ENCODE data around the gene RSAD1.

The RSAD1 gene

DNA sequence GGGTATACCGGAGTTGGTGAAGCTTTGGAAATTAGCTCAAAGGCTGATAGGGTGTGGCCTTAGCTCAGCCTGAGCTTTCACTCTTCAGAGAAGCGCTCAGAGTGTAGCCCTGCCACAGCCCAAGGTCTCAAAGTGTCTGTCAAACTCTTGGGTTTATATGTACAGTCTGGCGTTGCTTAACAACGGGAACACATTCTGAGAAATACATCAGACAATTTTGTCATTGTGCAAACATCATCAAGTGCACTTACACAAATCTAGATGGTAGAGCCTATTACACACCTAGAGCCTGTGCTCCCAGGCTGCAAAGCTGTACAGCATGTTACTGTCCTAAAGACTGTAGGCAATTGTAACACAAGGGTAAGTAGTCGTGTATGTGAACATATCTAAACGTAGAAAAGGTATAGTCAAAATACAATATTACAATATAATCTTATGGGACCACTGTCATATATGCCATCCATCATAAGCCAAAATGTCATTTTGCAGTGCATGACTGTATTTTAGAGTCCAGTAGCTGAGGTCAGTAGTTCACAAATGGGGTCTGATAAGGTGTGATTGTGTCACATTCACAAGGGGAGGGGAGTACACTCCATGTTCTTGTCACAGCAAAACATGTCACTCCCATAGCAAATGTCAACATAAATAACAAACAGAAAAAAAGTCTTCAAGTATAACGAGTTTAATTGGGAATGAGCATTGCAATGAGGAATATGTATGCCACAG, 30.6 kb upstream of the RSAD1 start:
- Mint-ChIP-seq H3K4me1 (ENCODE audit: low read depth) (peaks cover 3% of the 10 kb centered on the region), H3K36me3 (ENCODE audit: low read depth) (no peaks in the 10 kb centered on the region), H3K27ac (no peak overlapping the region), H3K27me3 (ENCODE audit: low read depth) (no peaks in the 10 kb centered on the region), H3K9me3 (no peaks in the 10 kb centered on the region), H3K4me3 (no peak overlapping the region)
- DNase-seq (ENCODE audit: low spot score): no peak

DNA sequence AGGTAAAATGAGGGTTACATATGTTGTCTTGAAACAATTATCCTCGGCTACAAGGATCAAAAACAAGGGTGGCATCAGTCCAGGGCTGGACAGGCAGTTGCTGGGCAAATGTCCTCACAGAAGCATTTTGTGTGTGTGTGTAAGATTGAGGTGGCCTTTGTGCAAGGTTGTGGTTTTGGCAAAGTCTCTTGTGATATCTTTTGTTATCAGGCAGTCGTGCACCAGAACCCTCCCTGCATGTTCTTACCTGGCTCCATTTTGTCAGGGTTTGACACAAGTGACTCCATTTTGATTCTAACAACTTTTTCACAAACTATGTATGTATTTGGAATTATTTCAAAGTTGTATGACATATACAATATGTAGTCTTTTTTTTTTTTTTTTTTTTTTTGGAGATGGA, 30.0 kb upstream of the RSAD1 start:
- Mint-ChIP-seq H3K36me3 (ENCODE audit: low read depth) (no peaks in the 10 kb centered on the region), H3K9me3 (no peaks in the 10 kb centered on the region), H3K4me1 (ENCODE audit: low read depth) (peaks cover 3% of the 10 kb centered on the region), H3K4me3 (no peak overlapping the region), H3K27me3 (ENCODE audit: low read depth) (no peaks in the 10 kb centered on the region), H3K27ac (no peak overlapping the region)
- no peak for DNase-seq (ENCODE audit: low spot score)

DNA sequence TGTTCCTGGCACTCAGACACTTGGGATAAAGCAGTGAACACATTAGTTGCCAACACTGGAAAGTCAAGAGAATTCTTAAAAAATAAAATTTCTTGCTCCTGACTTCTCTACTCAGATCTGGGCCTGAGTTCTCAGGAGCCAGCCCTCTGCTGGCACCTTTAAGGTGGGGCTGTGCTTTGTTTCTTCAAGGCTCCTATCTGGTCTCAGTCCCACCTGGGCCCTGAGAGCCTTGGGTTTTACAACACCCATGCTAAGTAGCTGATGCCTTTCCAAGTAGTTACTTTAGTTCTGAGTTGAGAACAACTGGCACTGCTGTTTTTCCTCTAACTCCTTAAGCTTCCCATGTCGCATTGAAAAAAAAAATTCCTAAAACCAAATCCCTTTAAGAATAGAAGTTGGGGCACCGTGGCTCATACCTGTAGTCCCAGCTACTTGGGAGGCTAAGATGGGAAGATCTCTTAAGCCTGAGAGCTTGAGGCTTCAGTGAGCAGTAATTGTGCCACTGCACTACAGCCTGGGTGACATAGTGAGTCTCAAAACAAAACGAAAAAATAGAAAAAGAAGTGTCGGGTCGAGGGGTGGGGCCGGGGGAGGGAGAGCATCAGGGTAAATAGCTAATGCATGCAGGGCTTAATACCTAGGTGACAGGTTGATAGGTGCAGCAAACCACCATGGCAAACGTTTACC, 26.6 kb upstream of the RSAD1 start:
- no peak for DNase-seq (ENCODE audit: low spot score)
- peaks cover 3% of the 10 kb centered on the region for H3K4me1 Mint-ChIP-seq (ENCODE audit: low read depth)
- no peak overlapping the region for H3K4me3 Mint-ChIP-seq
- no peaks in the 10 kb centered on the region for H3K36me3 Mint-ChIP-seq (ENCODE audit: low read depth)
- H3K27me3 Mint-ChIP-seq (ENCODE audit: low read depth): no peaks in the 10 kb centered on the region
- no peak overlapping the region for H3K27ac Mint-ChIP-seq
- no peaks in the 10 kb centered on the region for H3K9me3 Mint-ChIP-seq

DNA sequence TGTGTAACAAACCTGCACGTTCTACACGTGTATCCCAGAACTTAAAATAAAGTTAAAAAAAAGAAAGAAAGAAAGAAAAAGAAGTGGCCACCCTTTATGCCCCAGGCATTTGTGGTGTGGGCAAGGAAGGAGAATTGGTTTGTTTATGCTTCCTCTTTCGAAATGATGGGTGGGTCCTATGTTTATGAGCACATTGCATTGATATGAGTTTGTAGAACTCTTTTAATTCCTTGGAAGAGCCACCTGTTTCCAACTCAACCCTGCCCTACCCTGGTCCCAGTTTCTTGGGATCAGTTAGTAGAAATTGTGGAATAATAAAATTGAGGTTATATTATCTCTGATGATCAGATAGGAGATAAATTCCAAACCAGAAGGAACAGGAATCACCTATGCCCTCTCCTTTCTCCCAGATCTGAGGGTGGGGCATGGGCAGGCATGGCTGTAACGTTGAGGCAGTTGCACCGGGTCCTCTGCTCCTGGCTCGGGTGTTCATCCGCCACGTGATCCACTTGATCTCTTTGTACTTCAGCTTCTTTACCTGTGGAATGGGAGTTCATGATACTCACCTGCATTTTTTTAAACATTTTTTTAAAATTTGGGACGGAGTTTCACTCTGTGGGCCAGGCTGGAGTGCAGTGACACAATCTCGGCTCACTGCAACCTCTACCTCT, 25.9 kb upstream of the RSAD1 start:
- Mint-ChIP-seq H3K4me1 (ENCODE audit: low read depth) (peaks cover 3% of the 10 kb centered on the region), H3K36me3 (ENCODE audit: low read depth) (no peaks in the 10 kb centered on the region), H3K27ac (no peak overlapping the region), H3K4me3 (no peak overlapping the region), H3K9me3 (no peaks in the 10 kb centered on the region), H3K27me3 (ENCODE audit: low read depth) (no peaks in the 10 kb centered on the region)
- DNase-seq (ENCODE audit: low spot score): no peak

DNA sequence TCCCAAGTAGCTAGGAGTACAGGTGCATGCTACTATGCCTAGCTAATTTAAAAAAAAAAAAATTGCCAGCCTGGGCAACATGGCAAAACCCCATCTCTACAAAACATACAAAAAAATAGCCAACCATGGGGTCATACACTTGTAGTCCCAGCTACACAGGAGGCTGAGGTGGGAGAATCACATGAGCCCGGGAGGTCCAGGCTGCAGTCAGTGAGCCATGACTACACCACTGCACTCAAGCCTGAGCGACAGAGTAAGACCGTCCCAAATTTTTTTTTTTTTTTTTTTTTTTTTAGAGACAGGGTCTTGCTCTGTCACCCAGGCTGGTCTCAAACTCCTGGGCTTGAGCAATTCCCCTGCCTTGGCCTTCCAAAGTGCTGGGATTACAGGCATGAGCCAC, 24.8 kb upstream of the RSAD1 start:
- Mint-ChIP-seq H3K4me3 (no peak overlapping the region), H3K4me1 (ENCODE audit: low read depth) (peaks cover 3% of the 10 kb centered on the region), H3K27ac (no peak overlapping the region), H3K36me3 (ENCODE audit: low read depth) (no peaks in the 10 kb centered on the region), H3K27me3 (ENCODE audit: low read depth) (no peaks in the 10 kb centered on the region), H3K9me3 (no peaks in the 10 kb centered on the region)
- DNase-seq (ENCODE audit: low spot score): no peak

DNA sequence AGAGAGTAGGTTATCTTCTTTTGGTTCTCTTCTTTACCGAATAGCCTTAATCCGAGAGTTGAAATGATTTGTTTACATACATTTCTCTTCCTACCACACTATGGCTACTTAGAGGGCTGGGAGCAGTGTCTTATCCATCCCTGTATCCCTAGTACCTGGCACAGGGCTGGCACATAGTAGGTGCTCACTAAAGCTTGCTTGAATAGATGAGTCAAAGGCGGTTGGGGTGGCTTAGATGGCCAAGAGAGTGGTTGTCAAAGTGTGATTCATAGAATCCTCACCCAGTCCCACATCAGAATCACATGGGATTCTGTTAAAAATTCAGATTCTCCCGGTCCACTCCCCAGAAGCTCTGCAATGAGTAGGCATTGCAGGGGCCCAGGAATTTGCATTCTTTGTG, 21.0 kb upstream of the RSAD1 start:
- no peak for DNase-seq (ENCODE audit: low spot score)
- no peaks in the 10 kb centered on the region for H3K36me3 Mint-ChIP-seq (ENCODE audit: low read depth)
- no peaks in the 10 kb centered on the region for H3K4me1 Mint-ChIP-seq (ENCODE audit: low read depth)
- H3K27ac Mint-ChIP-seq: no peak overlapping the region
- no peaks in the 10 kb centered on the region for H3K9me3 Mint-ChIP-seq
- H3K4me3 Mint-ChIP-seq: no peak overlapping the region
- no peaks in the 10 kb centered on the region for H3K27me3 Mint-ChIP-seq (ENCODE audit: low read depth)

DNA sequence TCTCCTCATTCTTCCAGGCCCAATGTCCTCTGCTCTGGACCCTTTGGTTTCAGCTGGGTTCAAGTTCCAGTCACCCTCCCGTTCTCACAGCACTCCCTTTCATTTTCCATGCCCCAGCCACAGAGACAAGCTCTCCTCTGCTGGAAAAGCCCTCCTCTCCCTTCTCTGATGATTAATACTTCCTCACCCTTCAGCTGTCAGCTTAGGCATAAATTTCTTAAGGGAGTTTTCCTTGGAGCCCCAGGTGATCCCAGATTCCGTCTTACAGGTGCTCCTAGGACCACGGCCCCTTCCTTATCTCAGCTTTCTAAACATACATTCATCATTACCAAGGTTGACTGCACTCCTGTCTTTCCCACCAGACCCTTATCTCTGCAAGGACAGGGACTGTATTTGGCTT, 20.4 kb upstream of the RSAD1 start:
- Mint-ChIP-seq H3K4me1 (ENCODE audit: low read depth) (no peaks in the 10 kb centered on the region), H3K27me3 (ENCODE audit: low read depth) (no peaks in the 10 kb centered on the region), H3K36me3 (ENCODE audit: low read depth) (no peaks in the 10 kb centered on the region), H3K9me3 (no peaks in the 10 kb centered on the region), H3K27ac (no peak overlapping the region), H3K4me3 (no peak overlapping the region)
- no peak for DNase-seq (ENCODE audit: low spot score)

DNA sequence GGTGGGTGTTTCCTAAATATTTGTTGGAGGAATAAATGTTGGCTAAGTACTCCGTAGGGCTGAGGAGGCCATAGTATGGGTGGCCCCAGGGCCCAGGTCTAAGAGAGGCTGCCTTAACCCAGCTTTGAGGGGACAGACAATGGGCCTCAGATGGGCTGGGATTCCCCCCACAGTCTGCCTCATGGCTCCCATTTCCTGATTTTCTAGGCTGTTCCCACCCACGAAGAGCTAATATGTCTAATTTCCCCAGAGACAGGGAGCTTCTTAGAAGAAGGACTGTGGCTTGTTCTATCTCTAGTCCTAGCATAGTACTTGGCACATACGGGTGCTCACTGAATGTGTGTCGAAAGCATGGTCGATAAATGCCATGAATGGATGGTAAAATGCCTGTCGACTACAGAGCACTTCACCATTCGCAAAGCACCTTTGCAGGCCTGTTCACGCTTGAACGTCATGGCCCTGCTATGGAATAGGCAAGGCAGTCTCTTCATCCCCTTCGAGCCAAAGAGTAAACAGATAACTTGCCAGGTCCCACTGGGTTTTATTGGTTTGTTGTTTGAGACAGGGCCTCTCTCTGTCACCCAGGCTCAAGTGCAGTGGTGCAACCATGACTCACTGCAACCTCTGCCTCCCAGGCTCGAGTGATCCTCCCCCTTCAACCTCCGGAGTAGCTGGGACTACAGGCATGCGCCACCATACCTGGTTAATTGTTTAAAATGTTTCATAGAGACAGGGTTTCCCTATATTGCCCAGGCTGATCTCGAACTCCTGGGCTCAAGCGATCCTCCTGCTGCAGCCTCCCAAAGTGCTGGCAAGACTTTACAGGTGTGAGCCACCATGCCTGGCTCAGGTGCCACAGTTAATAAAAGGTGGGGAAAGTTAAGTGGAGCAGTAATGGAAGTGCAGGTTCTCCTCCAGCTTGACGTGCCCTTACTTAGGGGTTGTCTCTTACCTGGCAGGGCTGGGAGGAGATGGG, 19.7 kb upstream of the RSAD1 start:
- Mint-ChIP-seq H3K4me1 (ENCODE audit: low read depth) (no peaks in the 10 kb centered on the region), H3K27me3 (ENCODE audit: low read depth) (no peaks in the 10 kb centered on the region), H3K36me3 (ENCODE audit: low read depth) (no peaks in the 10 kb centered on the region), H3K9me3 (no peaks in the 10 kb centered on the region), H3K27ac (no peak overlapping the region), H3K4me3 (no peak overlapping the region)
- DNase-seq (ENCODE audit: low spot score): no peak

DNA sequence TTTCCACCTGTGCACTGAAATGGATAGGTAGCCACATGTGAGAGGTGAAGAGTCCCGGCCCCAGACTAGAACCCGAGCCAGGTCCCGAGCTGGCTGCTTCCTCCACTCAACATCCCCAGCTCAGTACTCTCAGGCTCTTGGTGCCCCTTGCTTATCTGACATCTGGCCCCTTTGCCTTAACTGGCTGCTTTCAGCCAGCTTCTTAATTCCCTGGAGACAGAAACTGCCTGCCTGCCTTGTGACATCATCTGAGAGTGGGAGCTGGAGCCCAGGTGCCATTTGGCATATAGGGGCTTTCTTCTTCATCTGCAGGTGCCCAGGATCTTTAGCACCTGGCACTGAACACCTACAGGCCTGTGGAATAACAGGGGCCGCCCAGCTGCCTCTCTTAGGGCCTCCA, 18.9 kb upstream of the RSAD1 start:
- no peaks in the 10 kb centered on the region for H3K4me1 Mint-ChIP-seq (ENCODE audit: low read depth)
- no peak overlapping the region for H3K27ac Mint-ChIP-seq
- no peak overlapping the region for H3K4me3 Mint-ChIP-seq

DNA sequence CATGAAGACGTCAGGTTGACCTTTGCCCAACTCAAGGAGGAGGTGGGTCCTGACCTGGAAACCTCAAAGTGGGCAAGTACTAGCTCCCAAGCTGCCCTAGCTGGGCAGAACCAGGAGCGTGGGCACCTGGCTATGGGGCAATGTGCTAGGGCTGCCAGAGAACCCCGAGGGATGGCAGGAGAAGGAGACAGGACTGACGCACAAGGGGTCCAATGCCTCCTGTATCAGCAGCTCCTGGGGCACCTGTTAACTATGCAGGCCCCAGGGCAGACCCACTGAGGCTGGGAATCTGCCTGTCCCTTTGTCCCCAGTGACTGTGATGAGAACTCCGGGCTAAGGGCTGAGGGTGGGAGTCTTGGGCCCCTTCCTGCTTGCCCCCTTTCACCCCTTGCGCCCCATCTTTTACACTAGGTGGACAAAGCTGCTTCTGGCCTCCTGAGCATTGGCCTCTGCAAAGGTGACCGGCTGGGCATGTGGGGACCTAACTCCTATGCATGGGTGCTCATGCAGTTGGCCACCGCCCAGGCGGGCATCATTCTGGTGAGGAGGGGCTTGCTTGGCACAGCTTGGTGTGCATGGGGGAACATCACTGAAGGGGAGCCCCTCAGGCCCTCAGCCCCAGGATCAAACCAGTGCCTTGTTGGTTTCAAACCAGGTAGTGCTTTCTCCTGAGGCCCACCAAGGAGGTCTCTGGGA, 17.7 kb upstream of the RSAD1 start:
- Mint-ChIP-seq H3K4me1 (ENCODE audit: low read depth) (no peaks in the 10 kb centered on the region), H3K9me3 (no peaks in the 10 kb centered on the region), H3K27ac (no peak overlapping the region), H3K36me3 (ENCODE audit: low read depth) (no peaks in the 10 kb centered on the region), H3K4me3 (no peak overlapping the region), H3K27me3 (ENCODE audit: low read depth) (no peaks in the 10 kb centered on the region)
- DNase-seq (ENCODE audit: low spot score): no peak

More for the DNA sequence above, 18.9 kb upstream of the RSAD1 start:
- no peaks in the 10 kb centered on the region for H3K27me3 Mint-ChIP-seq (ENCODE audit: low read depth)
- no peak for DNase-seq (ENCODE audit: low spot score)
- no peaks in the 10 kb centered on the region for H3K9me3 Mint-ChIP-seq
- no peaks in the 10 kb centered on the region for H3K36me3 Mint-ChIP-seq (ENCODE audit: low read depth)

DNA sequence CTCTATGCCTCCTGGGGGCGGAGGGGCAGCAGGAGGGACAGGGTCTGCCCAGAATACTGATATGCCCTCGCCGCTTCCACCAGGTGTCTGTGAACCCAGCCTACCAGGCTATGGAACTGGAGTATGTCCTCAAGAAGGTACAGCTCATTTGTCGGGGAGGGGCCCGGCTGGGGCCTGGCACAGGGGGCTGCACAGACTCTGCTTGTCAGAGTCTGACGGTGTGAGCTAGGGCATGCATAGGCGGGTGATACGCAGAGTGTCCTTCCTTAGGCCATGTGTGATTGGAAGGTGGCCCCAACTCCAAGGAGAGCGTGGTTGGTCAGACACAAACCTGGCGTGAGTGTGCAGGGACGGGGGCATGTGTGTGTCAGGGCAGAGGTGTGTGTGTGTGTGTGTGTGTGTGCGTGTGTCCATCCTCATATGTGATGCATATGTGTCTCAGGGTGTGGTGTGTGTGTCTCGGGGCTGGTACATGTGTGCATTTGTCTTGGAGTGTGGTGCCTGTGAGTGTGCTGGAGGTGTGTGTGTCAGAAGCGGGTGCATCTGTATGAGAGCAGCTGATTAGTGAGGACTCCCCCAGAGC, 17.0 kb upstream of the RSAD1 start:
- Mint-ChIP-seq H3K4me1 (ENCODE audit: low read depth) (no peaks in the 10 kb centered on the region), H3K27ac (no peak overlapping the region), H3K9me3 (no peaks in the 10 kb centered on the region), H3K36me3 (ENCODE audit: low read depth) (no peaks in the 10 kb centered on the region), H3K27me3 (ENCODE audit: low read depth) (no peaks in the 10 kb centered on the region), H3K4me3 (no peak overlapping the region)
- DNase-seq (ENCODE audit: low spot score): no peak

DNA sequence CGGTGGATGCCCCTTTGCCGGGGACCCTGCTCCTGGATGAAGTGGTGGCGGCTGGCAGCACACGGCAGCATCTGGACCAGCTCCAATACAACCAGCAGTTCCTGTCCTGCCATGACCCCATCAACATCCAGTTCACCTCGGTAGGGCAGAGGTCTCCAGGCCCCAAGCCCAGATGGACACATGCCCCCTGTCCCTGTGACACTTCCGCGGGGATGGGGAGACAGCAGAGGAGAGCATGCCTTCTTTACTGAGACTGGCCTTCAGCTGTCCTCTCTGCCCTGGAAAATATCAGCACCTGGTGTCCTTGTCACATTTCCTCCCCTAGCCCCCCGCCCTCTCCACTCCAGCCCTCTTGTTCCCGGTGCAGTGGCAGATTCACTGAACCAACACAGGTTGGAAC, 16.2 kb upstream of the RSAD1 start:
- no peak overlapping the region for H3K27ac Mint-ChIP-seq
- no peaks in the 10 kb centered on the region for H3K36me3 Mint-ChIP-seq (ENCODE audit: low read depth)
- H3K4me1 Mint-ChIP-seq (ENCODE audit: low read depth): no peaks in the 10 kb centered on the region
- H3K4me3 Mint-ChIP-seq: no peak overlapping the region
- DNase-seq (ENCODE audit: low spot score): no peak
- H3K9me3 Mint-ChIP-seq: no peaks in the 10 kb centered on the region
- H3K27me3 Mint-ChIP-seq (ENCODE audit: low read depth): peaks cover 5% of the 10 kb centered on the region

DNA sequence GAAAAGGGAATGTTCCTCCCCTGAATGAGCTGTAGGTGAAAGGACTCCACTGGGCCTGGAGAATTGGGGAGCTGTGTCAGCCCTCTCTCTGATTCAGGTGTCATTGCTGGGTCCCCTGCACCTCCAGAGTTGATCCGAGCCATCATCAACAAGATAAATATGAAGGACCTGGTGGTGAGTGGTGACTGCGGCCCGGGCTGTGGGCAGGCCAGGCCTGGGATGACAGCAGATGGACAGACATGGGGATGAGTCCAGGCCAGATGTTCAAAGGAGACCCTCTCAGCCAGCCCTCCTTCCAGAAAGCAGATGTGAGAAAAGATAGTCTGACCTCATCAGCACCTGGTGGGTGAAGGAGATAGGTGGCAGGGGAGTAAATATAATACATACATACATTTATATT, 14.5 kb upstream of the RSAD1 start:
- H3K9me3 Mint-ChIP-seq: no peaks in the 10 kb centered on the region
- H3K4me3 Mint-ChIP-seq: no peak overlapping the region
- H3K4me1 Mint-ChIP-seq (ENCODE audit: low read depth): no peaks in the 10 kb centered on the region
- no peak for DNase-seq (ENCODE audit: low spot score)
- H3K27me3 Mint-ChIP-seq (ENCODE audit: low read depth): peaks cover 16% of the 10 kb centered on the region
- H3K27ac Mint-ChIP-seq: no peak overlapping the region
- no peaks in the 10 kb centered on the region for H3K36me3 Mint-ChIP-seq (ENCODE audit: low read depth)
